GM21528 (cell line): Measurements from ENCODE around the gene VSIG8.

Experiments used
- ATAC-seq: cut with Tn5 transposase; IDR thresholded peaks from one replicate; pipeline ENCODE4 v1.9.1; 2021; ENCODE audit warnings: mild to moderate bottlenecking, moderate library complexity; ENCODE audit not compliant: unreplicated experiment, low FRiP score

The VSIG8 gene

DNA sequence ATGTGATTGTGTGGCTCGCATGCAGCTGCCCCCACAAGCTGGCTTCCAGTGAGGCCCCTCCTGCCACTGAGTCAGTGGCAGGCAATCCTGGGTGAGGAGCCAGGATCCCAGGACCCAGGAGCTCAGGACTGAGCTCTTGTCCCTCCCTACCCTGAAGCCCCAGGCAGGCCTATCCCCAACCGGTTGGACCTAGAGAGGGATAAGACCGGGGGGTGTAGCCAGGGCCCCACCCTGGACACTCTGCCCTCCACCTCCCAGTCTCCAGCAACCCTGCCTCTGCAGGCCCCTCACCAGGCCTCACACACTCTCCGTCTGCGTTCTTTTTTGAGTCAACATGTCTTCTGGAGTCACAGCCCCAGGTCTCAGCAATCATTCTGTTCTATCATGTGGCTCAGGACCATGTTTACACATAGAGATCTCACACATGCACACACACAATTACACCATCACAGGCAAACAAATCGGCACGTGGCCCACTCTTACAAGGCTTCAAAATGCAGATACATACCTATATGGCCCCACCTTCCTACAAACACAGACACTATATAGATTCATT lies 2.6 kb downstream of the VSIG8 start:
- no peak for ATAC-seq

DNA sequence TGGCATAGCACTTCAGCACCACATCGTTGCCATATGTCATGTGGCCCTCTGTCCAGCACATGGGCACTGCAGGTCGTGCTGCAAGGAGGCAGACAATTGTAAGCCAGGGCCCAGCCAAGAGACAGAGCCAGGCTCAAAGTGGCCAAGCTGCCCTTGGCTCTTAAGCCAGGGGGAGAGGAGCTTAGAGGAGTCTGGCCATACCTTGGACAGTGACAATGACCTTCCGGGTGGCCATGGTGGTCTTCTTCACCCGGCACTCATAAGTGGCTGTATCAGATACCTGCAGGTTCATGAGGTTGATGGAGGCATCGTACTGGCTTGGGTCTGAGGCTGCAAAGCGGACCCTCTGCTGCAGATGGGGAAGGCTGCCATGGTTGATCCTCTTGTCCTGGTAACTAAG lies 4.6 kb downstream of the VSIG8 start:
- ATAC-seq, result no peak

DNA sequence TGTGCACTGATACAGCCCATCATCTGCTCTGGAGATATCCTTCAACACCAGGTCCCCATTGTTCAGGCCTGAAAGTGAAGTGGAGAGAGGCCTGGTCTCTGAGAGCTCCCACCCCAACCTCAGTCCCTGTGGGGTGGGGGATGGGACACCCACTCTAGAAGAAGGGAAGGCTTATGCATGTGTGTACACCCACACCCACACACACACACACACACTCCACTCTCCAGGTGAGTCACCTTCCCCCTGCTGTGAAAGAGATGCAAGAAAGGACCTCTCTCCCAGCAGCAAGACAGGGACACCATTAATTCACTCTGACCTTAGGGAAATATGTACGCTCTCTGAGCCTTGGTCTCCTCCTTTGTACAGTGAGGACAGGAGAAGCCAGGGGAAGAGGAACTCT lies 5.9 kb downstream of the VSIG8 start:
- no peak for ATAC-seq

GRCh38 chr1:159855709-159856108 lies 6.7 kb downstream of the VSIG8 start:
- no peak for ATAC-seq

DNA sequence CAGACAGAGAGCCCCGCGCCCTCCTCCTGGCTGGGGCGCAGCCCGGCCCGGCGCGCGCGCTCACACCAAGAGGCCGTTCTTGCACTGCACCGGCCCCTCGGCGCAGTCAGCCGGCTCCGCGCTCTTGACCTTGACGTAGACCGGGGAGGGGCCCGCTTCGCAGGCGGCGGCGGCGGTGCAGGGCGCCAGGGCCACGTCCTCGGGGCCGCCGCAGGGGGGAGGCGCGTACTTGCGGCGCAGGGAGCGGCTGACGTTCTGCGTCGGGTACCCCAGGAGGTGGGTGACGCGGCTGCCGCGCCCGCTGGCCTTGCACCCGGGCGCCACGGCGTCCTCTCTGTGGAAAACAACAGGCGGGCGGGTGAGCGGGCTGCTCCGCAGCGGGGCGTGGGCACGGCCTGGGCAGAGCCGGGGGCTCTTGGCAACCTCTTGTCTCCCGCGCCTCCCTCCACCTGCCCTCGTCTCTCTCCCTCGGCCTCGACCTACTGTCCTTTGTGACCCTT lies 7.7 kb downstream of the VSIG8 start:
- ATAC-seq, result peak; percentile 85

GRCh38 chr1:159854116-159854692 lies 8.3 kb downstream of the VSIG8 start:
- ATAC-seq, result no peak

GRCh38 chr1:159853417-159854115 lies 8.9 kb downstream of the VSIG8 start:
- no peak for ATAC-seq

- no peak for ATAC-seq
These were observed 11.1 kb downstream of the VSIG8 start for GRCh38 chr1:159851407-159851806.

- no peak for ATAC-seq
These were observed 12.7 kb downstream of the VSIG8 start for GRCh38 chr1:159849626-159850366.

GRCh38 chr1:159848326-159848725 lies 14.1 kb downstream of the VSIG8 start:
- no peak for ATAC-seq

- no peak for ATAC-seq
These were observed 15.2 kb downstream of the VSIG8 start for GRCh38 chr1:159847231-159847630.

DNA sequence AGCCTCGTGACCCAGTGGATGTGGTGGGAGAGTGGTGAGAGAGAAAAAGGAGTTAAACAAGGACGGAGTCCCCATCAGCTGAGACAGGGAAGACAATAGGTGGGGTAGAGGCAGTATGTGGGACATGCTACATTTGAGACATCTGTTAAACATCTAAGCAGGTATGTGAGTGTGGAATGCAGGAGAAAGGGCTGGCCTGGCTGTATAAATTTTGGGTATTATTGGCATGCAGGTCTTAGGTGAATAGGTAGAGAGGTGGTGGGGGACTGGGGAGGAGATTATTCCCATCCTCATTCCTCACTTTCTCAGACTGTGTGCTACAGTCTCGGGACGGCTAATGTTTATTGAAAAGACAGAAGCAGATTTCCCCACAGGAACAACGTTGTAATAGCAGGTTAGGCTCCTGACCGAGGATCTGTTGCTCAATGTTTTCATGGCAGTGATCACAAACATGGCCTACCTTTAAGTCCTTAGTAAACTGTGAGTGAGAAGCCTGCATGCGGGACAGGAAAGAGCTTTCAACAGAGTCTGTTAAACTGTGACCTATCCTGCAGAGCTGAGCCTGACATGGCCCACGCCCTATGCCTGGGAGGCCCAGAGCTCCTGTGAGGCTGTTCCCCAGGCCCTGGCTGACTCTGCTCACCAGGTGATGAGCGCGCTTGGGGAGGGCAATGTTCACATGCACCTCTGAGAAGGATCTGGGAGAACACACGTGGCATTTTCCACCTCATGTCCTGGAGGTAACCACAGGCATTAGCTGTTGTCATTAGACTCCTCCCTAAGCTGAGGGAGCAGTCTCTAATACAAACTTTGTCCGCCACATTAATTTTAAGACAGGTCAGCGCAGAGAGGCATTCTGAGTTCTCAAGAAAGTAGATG lies 16.5 kb downstream of the VSIG8 start:
- ATAC-seq, result no peak

DNA sequence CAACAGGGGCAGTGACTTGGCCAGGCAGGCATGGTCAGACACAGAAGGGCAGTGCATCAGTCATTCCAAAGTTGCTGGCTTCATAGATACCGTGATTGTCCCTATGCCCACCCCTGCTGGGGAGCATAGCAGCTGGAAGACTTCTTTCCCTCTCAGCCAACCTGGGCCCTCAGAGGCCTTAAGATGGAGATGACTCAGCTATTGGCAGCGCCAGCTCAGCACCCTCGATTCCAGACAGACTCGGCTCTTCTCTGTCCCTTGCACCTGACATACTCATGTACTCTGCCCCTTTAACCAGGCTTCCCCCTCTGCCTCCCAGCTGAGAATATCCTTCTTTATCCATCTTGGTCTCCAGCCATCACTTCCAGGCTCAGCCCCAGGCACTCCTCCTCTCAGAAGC lies 19.0 kb downstream of the VSIG8 start:
- ATAC-seq, result no peak

GRCh38 chr1:159841749-159842148 lies 20.7 kb downstream of the VSIG8 start:
- ATAC-seq, result no peak

GRCh38 chr1:159839116-159839849 lies 23.2 kb downstream of the VSIG8 start:
- peak; percentile 72 for ATAC-seq

DNA sequence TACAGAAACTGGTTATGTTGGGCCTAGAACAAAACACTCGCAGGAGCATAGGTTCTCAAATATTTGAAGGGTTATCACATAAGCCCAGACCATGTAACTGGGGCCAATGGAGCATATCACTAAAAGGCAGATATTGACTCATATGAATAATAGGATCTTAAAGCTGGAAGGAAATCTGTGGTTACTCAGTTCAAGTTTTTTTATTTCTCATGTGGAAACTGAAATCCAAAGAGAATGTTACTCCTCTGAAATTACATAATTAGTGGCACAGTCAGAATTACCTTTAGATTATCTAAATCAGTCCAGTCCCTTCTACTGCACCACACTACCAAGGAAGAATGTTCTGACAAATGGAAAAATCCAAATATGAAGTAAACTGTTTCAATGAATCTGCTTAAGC lies 23.7 kb downstream of the VSIG8 start:
- peak; percentile 60 for ATAC-seq

DNA sequence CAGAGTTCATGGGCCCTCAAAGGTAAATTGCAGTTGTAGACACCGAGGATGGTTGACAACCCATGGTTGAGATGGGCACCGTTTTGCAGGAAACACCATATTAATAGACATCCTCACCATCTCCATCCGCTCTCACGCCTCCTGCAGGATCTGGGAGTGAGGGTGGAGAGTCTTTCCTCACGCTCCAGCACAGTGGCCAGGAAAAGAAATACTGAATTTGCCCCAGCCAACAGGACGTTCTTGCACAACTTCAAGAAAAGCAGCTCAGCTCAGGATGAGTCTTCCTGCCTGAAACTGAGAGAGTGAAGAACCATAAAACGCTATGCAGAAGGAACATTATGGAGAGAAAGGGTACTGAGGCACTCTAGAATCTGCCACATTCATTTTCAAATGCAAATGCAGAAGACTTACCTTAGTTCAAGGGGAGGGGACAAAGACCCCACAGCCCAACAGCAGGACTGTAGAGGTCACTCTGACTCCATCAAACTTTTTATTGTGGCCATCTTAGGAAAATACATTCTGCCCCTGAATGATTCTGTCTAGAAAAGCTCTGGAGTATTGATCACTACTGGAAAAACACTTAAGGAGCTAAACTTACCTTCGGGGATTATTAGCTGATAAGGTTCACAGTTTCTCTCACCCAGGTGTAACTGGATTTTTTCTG lies 26.5 kb downstream of the VSIG8 start:
- no peak for ATAC-seq

GRCh38 chr1:159835356-159835755 lies 27.1 kb downstream of the VSIG8 start:
- ATAC-seq, result no peak

- ATAC-seq, result no peak
These were observed 30.1 kb downstream of the VSIG8 start for GRCh38 chr1:159832309-159832708.
